GM12878 (cell line): ENCODE data around the gene SLC37A1. TPM values are rescaled to one million over a fixed set of nuclear protein-coding genes. Genes with fewer than 3 reads are reported as not detected.
"Not testable (repeated sequence)": the region's sequence is repeated elsewhere in the genome, so short reads cannot be mapped to it uniquely, and the experiment has no call there.

Experiments used
- ATAC-seq: fragments of 200-7000 bp; cut with Tn5 transposase; 3 replicates; pipeline ENCODE4 v1.9.1; 2020; ENCODE audit warnings: mild to moderate bottlenecking, moderate library complexity
- BruUV-seq: library from RNA; stranded (reverse); fragments of 400-500 nt; replicated peaks from 2 replicates; lab custom pipeline; 2021; lab: Mats Ljungman, UMichigan
- CTCF ChIA-PET: fragments of 300-600 bp; sonication (Branson Sonifier 250); formaldehyde crosslinking; extraction: SDS; loops from one replicate; lab custom pipeline; 2021; ENCODE audit warnings: inconsistent platforms; lab: Yijun Ruan, JAX
- POLR2A ChIA-PET: fragments of 350-600 bp; formaldehyde crosslinking; extraction: SDS; loops from one replicate; lab custom pipeline; 2021; ENCODE audit warnings: inconsistent platforms; lab: Charles Lee
- RAD21 ChIA-PET: fragments of 300-600 bp; sonication (Branson Sonifier 250); formaldehyde crosslinking; loops from one replicate; lab custom pipeline; 2023; ENCODE audit warnings: antibody characterized with exemption; ENCODE audit not compliant: unreplicated experiment; lab: Charles Lee
- SMC1A ChIA-PET: fragments of 300-600 bp; sonication (Branson Sonifier 250); formaldehyde crosslinking; loops from one replicate; lab custom pipeline; 2023; ENCODE audit not compliant: unreplicated experiment, uncharacterized antibody; lab: Charles Lee
- DNase-seq: peaks from one replicate; pipeline ENCODE4 v3.0.0-alpha.2; 2011; ENCODE audit warnings: low read depth, low spot score
- FAIRE-seq: peaks from 3 replicates; lab custom pipeline; 2011; peaks lifted over from hg19 to GRCh38; lab: Jason Lieb, UNC
- H2AFZ ChIP-seq: 2 replicates; pipeline ENCODE4 v1.6.0; 2011; ENCODE audit warnings: low read depth, low read length, control low read depth; ENCODE audit not compliant: control insufficient read depth
- H3K27ac ChIP-seq: 2 replicates; pipeline ENCODE4 v1.5.1; 2011; ENCODE audit warnings: control low read depth; ENCODE audit not compliant: control insufficient read depth, insufficient read depth
- H3K27me3 ChIP-seq, 2 experiments: replicated peaks in 1 of 2; 2 replicates each; pipeline versions ENCODE4 v1.6.0 to v1.6.1; 2011; ENCODE audit warnings: low read length in 1 of 2; ENCODE audit not compliant: control insufficient read depth in 2 of 2, insufficient read depth in 2 of 2
- H3K36me3 ChIP-seq, 2 experiments: 2 replicates each; pipeline ENCODE4 v1.5.1; 2011; ENCODE audit warnings: low read length in 1 of 2; ENCODE audit not compliant: control insufficient read depth in 2 of 2, insufficient read depth in 2 of 2
- H3K4me1 ChIP-seq: 2 replicates; pipeline ENCODE4 v1.6.1; 2011; ENCODE audit warnings: mild to moderate bottlenecking, low read length, moderate library complexity, mixed read lengths; ENCODE audit not compliant: control insufficient read depth, insufficient read depth
- H3K4me2 ChIP-seq: 2 replicates; pipeline ENCODE4 v1.6.0; 2011; ENCODE audit warnings: control low read depth; ENCODE audit not compliant: control insufficient read depth, insufficient read depth
- H3K4me3 ChIP-seq: fragments of 200-600 bp; sonication (generic); 2 replicates; pipeline ENCODE4 v1.5.1; 2016
- H3K79me2 ChIP-seq: 2 replicates; pipeline ENCODE4 v1.6.0; 2011; ENCODE audit warnings: low read length; ENCODE audit not compliant: control insufficient read depth, insufficient read depth
- H3K9ac ChIP-seq: 2 replicates; pipeline ENCODE4 v1.8.0; 2011; ENCODE audit warnings: low read length, control low read depth, mixed read lengths; ENCODE audit not compliant: control insufficient read depth, insufficient read depth
- H3K9me3 ChIP-seq: replicated peaks from 3 replicates; pipeline ENCODE4 v1.5.1; 2011; ENCODE audit warnings: mild to moderate bottlenecking, low read length; ENCODE audit not compliant: control insufficient read depth, insufficient read depth
- H4K20me1 ChIP-seq: 2 replicates; pipeline ENCODE4 v1.6.0; 2011; ENCODE audit not compliant: control insufficient read depth, insufficient read depth
- CHD1 ChIP-seq: IDR thresholded peaks from 2 replicates; pipeline ENCODE4 v1.6.1; 2012; ENCODE audit warnings: low read depth, low read length, improper control_type of control experiment
- KLF5 ChIP-seq: fragments of 450-650 bp; IDR thresholded peaks from 2 replicates; pipeline ENCODE4 v1.6.1; 2014; ENCODE audit warnings: mild to moderate bottlenecking; ENCODE audit not compliant: partially characterized antibody
- MTA2 ChIP-seq: fragments of 450-650 bp; IDR thresholded peaks from 2 replicates; pipeline ENCODE4 v1.6.1; 2016; ENCODE audit warnings: low read depth, mild to moderate bottlenecking, moderate library complexity
- NFYA ChIP-seq: IDR thresholded peaks from 2 replicates; pipeline ENCODE4 v1.6.1; 2011; ENCODE audit warnings: low read depth, mild to moderate bottlenecking, low read length, improper control_type of control experiment, borderline replicate concordance
- PML ChIP-seq: IDR thresholded peaks from 2 replicates; pipeline ENCODE4 v1.6.1; 2012; ENCODE audit warnings: low read length, inconsistent platforms
- WGBS: methylation state at CpG from one replicate; pipeline ENCODE4 v1.1.6; 2016; ENCODE audit warnings: low lambda C conversion rate; ENCODE audit not compliant: insufficient replicate concordance, insufficient coverage; ENCODE audit errors: missing lambda C conversion rate; 5-methylcytosine and 5-hydroxymethylcytosine counted together
- in situ Hi-C: fragments of 300-500 bp; cut with MboI; formaldehyde crosslinking; loops from 9 replicates; pipeline ENCODE4 v1.14.3; 2018; ENCODE audit warnings: mixed read lengths
- intact Hi-C: fragments of 100-400 bp; cut with micrococcal nuclease; formaldehyde crosslinking; loops from one replicate; pipeline ENCODE4 v1.14.2; 2022; ENCODE audit not compliant: unreplicated experiment
- polyA plus RNA-seq, 11 experiments: library from polyadenylated mRNA; depleted of rRNA in 4 of 11; unstranded in 6 of 11; stranded (reverse) in 5 of 11; fragments of >200 nt; fragmentation: Nextera tagmentation in 4 of 11; fragmentation: Illumina TruSeq in 1 of 11; extraction: Ambion mirVana in 4 of 11; extraction: Trizol in 1 of 11; gene quantifications; 1 replicate in 1 of 11; 2 replicates in 10 of 11; pipeline versions ENCODE4 v1.2.1 to v1.2.3, GENCODE V29; 2011 to 2016; ENCODE audit warnings: inconsistent platforms in 2 of 11, missing spikeins in 2 of 11, low read depth in 1 of 11
- total RNA-seq, 4 experiments: library from RNA; depleted of rRNA in 3 of 4; stranded (reverse); fragments of >200 nt in 3 of 4; fragmentation: Illumina TruSeq in 1 of 4; extraction: Trizol in 1 of 4; gene quantifications; 2 replicates each; pipeline versions ENCODE4 v1.2.1 to v1.2.3, GENCODE V29; 2013 to 2021
- TF ChIP-seq, protein P1 (sequence below): IDR thresholded peaks from 2 replicates; pipeline ENCODE4 v1.6.1; 2012; ENCODE audit warnings: improper control_type of control experiment, low read depth, low read length; ENCODE audit not compliant: insufficient replicate concordance
- TF ChIP-seq, protein P2 (sequence below): fragments of 450-650 bp; IDR thresholded peaks from 2 replicates; pipeline ENCODE4 v1.6.1; 2016; ENCODE audit warnings: mild to moderate bottlenecking
- TF ChIP-seq, protein P3 (sequence below): IDR thresholded peaks from 2 replicates; pipeline ENCODE4 v1.6.1; 2011; ENCODE audit warnings: low read depth, mild to moderate bottlenecking, low read length, moderate library complexity, borderline replicate concordance; ENCODE audit errors: extremely low read depth

SLC37A1 gene
- total and polyA plus RNA-seq, 10 of the 15 experiments (the other 5 are each of a cell fraction or from before 2014, with no cell fraction given): 1.1 to 35.5 (median 24.4) TPM

DNA sequence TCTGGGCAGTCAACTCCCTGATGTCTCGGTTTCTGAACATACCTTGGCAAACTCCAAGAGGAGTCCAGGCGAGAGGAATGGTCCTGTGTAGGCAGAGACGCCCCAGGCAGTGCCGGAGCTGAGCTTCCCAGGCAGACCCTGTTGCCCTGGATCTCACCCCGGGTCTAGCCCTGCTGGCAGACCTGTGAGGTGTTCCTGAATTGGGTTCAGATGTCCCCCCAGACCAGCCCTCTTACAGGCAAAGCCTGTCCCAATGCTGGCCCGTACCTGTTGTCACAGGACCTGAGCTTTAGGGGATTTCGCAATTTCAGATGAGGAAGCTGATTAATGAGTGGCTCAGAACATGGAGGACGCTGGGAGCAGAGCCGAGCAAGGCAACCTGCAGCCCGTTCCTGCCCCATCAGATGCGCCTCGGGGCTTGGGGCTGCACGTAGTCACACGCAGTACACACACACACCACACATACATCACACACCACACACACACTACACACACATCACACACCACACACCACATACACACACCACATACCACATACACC is 101.2 kb downstream of the SLC37A1 start (continued):
- TF ChIP-seq, protein P1, sequence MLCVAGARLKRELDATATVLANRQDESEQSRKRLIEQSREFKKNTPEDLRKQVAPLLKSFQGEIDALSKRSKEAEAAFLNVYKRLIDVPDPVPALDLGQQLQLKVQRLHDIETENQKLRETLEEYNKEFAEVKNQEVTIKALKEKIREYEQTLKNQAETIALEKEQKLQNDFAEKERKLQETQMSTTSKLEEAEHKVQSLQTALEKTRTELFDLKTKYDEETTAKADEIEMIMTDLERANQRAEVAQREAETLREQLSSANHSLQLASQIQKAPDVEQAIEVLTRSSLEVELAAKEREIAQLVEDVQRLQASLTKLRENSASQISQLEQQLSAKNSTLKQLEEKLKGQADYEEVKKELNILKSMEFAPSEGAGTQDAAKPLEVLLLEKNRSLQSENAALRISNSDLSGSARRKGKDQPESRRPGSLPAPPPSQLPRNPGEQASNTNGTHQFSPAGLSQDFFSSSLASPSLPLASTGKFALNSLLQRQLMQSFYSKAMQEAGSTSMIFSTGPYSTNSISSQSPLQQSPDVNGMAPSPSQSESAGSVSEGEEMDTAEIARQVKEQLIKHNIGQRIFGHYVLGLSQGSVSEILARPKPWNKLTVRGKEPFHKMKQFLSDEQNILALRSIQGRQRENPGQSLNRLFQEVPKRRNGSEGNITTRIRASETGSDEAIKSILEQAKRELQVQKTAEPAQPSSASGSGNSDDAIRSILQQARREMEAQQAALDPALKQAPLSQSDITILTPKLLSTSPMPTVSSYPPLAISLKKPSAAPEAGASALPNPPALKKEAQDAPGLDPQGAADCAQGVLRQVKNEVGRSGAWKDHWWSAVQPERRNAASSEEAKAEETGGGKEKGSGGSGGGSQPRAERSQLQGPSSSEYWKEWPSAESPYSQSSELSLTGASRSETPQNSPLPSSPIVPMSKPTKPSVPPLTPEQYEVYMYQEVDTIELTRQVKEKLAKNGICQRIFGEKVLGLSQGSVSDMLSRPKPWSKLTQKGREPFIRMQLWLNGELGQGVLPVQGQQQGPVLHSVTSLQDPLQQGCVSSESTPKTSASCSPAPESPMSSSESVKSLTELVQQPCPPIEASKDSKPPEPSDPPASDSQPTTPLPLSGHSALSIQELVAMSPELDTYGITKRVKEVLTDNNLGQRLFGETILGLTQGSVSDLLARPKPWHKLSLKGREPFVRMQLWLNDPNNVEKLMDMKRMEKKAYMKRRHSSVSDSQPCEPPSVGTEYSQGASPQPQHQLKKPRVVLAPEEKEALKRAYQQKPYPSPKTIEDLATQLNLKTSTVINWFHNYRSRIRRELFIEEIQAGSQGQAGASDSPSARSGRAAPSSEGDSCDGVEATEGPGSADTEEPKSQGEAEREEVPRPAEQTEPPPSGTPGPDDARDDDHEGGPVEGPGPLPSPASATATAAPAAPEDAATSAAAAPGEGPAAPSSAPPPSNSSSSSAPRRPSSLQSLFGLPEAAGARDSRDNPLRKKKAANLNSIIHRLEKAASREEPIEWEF: no peak
- TF ChIP-seq, protein P2, sequence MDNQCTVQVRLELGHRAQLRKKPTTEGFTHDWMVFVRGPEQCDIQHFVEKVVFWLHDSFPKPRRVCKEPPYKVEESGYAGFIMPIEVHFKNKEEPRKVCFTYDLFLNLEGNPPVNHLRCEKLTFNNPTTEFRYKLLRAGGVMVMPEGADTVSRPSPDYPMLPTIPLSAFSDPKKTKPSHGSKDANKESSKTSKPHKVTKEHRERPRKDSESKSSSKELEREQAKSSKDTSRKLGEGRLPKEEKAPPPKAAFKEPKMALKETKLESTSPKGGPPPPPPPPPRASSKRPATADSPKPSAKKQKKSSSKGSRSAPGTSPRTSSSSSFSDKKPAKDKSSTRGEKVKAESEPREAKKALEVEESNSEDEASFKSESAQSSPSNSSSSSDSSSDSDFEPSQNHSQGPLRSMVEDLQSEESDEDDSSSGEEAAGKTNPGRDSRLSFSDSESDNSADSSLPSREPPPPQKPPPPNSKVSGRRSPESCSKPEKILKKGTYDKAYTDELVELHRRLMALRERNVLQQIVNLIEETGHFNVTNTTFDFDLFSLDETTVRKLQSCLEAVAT: 0 out of 2 replicates have a peak, but pooled peaks have one; percentile 18
- no peak for TF ChIP-seq CHD1
- no peak for TF ChIP-seq PML
- no peak for TF ChIP-seq NFYA
- TF ChIP-seq, protein P3, sequence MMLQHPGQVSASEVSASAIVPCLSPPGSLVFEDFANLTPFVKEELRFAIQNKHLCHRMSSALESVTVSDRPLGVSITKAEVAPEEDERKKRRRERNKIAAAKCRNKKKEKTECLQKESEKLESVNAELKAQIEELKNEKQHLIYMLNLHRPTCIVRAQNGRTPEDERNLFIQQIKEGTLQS: no peak
- TF ChIP-seq KLF5: no peak
- TF ChIP-seq MTA2: 0 out of 2 replicates have a peak, but pooled peaks have one; percentile 10

DNA sequence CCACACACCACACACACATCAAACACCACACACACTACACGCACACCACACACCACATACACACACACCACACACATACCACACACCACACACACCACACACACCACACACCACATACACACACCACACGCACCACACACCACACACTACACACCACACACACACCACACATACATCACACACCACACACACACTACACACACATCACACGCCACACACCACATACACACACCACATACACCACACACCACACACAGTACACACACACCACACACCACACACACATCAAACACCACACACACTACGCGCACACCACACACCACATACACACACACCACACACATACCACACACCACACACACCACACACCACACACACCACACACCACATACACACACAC is 101.7 kb downstream of the SLC37A1 start:
- H3K27ac ChIP-seq, H3K9me3 ChIP-seq, in situ Hi-C loops, H3K27me3 ChIP-seq, POLR2A ChIA-PET, H2AFZ ChIP-seq, RAD21 ChIA-PET, H4K20me1 ChIP-seq, H3K79me2 ChIP-seq, ATAC-seq, CTCF ChIA-PET, H3K4me3 ChIP-seq, H3K9ac ChIP-seq, H3K36me3 ChIP-seq, SMC1A ChIA-PET, BruUV-seq, intact Hi-C loops, H3K4me2 ChIP-seq, H3K4me1 ChIP-seq, DNase-seq, FAIRE-seq: not testable (repeated sequence)
- 17% methylated on average over 1 of the region's 5 CpGs for WGBS
